Measurements from ENCODE around the gene PIGH. TPM values are rescaled to one million over a fixed set of nuclear protein-coding genes. Genes with fewer than 3 reads are reported as not detected.

Gene PIGH
- total and polyA plus RNA-seq, 3 donors from 2014 or later = 44.1 to 69.3 (median 45.2) TPM

- TF ChIP-seq POLR2A (IDR thresholded peaks at IDR 0.05) (no peak), CTCF (IDR thresholded peaks at IDR 0.05) (no peak)
- no peaks in the 10 kb centered on the region for H3K36me3 ChIP-seq (ENCODE audit: low read depth, missing control alignments)
- no peak overlapping the region for H3K4me3 ChIP-seq
- no peak for DNase-seq
- no peaks in the 10 kb centered on the region for H3K4me1 ChIP-seq
- intact Hi-C loops (cut with DNase I; ENCODE audit: low total_unique reads) = no loop called here
- no peaks in the 10 kb centered on the region for H3K9me3 ChIP-seq
- H3K27ac ChIP-seq = no peak overlapping the region
- H3K27me3 ChIP-seq = no peaks in the 10 kb centered on the region
- 83% methylated on average over 7 of the region's 7 CpGs for WGBS, 2 donors
These were observed 43.0 kb downstream of the PIGH start for GRCh38 chr14:67557118-67557517.

- no peak overlapping the region for H3K27ac ChIP-seq
- H3K36me3 ChIP-seq (ENCODE audit: low read depth, missing control alignments) = no peaks in the 10 kb centered on the region
- H3K27me3 ChIP-seq = no peaks in the 10 kb centered on the region
- TF ChIP-seq POLR2A (IDR thresholded peaks at IDR 0.05) (no peak), CTCF (IDR thresholded peaks at IDR 0.05) (no peak)
- no peak for DNase-seq
- WGBS, 2 donors = 76 to 81% methylated on average over 2 of the region's 2 CpGs
- no peaks in the 10 kb centered on the region for H3K4me1 ChIP-seq
- H3K4me3 ChIP-seq = no peak overlapping the region
- intact Hi-C loops (cut with DNase I; ENCODE audit: low total_unique reads) = no loop called here
- H3K9me3 ChIP-seq = no peaks in the 10 kb centered on the region
These were observed 43.4 kb downstream of the PIGH start for GRCh38 chr14:67556671-67557070.

- Histone ChIP-seq H3K4me1 (no peaks in the 10 kb centered on the region), H3K9me3 (no peaks in the 10 kb centered on the region), H3K4me3 (no peak overlapping the region), H3K27ac (no peak overlapping the region), H3K36me3 (ENCODE audit: low read depth, missing control alignments) (no peaks in the 10 kb centered on the region), H3K27me3 (no peaks in the 10 kb centered on the region)
- no peak for DNase-seq
- 87 to 96% methylated on average over 9 to 11 of the region's 11 CpGs for WGBS, 2 donors
- intact Hi-C loops (cut with DNase I; ENCODE audit: low total_unique reads) = no loop called here
- TF ChIP-seq CTCF (IDR thresholded peaks at IDR 0.05) (no peak), POLR2A (IDR thresholded peaks at IDR 0.05) (no peak)
These were observed 44.5 kb downstream of the PIGH start for GRCh38 chr14:67555518-67556090.

- Histone ChIP-seq H3K36me3 (ENCODE audit: low read depth, missing control alignments) (no peaks in the 10 kb centered on the region), H3K4me3 (no peak overlapping the region), H3K4me1 (no peaks in the 10 kb centered on the region), H3K9me3 (no peaks in the 10 kb centered on the region), H3K27me3 (no peaks in the 10 kb centered on the region), H3K27ac (no peak overlapping the region)
- no peak for DNase-seq
- no peak for TF ChIP-seq CTCF (IDR thresholded peaks at IDR 0.05)
- TF ChIP-seq POLR2A (IDR thresholded peaks at IDR 0.05) = no peak
- intact Hi-C loops (cut with DNase I; ENCODE audit: low total_unique reads) = no loop called here
- WGBS, 2 donors = 94 to 97% methylated on average over 4 to 7 of the region's 7 CpGs
These were observed 45.7 kb downstream of the PIGH start for GRCh38 chr14:67554341-67554740.

GRCh38 chr14:67553547-67553946, 46.5 kb downstream of the PIGH start:
- Histone ChIP-seq H3K4me1 (no peaks in the 10 kb centered on the region), H3K4me3 (no peak overlapping the region), H3K36me3 (ENCODE audit: low read depth, missing control alignments) (no peaks in the 10 kb centered on the region), H3K27ac (no peak overlapping the region), H3K27me3 (no peaks in the 10 kb centered on the region), H3K9me3 (no peaks in the 10 kb centered on the region)
- no peak for DNase-seq
- WGBS, 2 donors = 48 to 53% methylated on average over 3 of the region's 3 CpGs
- intact Hi-C loops (cut with DNase I; ENCODE audit: low total_unique reads) = no loop called here
- TF ChIP-seq CTCF (IDR thresholded peaks at IDR 0.05) (no peak), POLR2A (IDR thresholded peaks at IDR 0.05) (no peak)
